Stimulated activated CD8-positive, alpha-beta memory T cell treated with anti-CD3 and anti-CD28 coated beads, Interleukin-7, amount 100 ng/mL, for 24 hours (primary cell): ENCODE results near the gene NXT2.
"Not testable (repeated sequence)": the region's sequence is repeated elsewhere in the genome, so short reads cannot be mapped to it uniquely, and the experiment has no call there.

Source experiments
- DNase-seq: peaks from one replicate; pipeline ENCODE4 v3.0.0-alpha.2; 2020; ENCODE audit warnings: low read depth

NXT2 gene

DNA sequence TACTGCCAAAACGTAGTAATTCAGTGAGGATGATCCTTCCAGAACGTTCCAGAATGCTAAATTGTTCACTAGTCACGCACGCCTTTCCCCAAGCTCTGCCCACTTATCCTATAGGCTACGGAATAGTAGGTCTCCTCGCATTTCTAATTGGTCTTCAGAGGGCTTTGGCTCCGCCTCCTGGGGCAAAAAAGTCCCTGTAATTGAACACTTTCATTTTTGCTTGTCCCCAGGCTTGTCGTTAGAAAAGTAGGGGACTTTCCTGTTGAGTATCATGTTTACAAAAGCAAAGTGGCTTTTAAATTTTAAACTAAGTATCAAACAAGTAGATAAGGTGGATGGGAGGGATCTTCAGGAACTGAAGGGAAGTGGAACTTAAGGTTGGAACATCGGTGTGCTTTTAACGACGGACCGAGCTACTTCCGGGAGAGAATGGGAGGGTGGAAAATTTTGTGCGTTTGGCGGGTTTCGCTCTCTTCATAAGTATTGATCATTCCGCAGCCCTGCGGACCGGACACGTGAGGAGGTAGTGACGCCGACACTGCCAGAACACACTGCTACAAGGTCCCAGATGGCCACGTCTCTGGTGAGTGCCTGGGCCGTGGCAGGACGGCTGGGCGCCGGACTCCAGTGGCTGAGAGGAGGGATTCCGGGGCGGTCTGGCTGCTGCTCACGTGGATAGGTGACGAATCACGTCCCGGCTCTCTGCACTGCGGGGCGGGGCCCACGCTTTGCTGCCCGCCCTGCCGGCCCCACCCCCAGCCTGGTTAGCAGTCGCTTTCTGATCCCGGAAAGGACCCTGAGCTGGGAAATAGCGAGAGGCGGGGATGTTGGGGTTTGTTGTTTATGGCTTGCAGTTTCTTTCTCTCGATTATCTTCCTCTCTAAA is at the start of gene NXT2:
Gene NXT2, plus strand, starts transcription at position 406 of the 885 bp plus-strand sequence. Its CDS starts 163 bp downstream, at position 569.
- DNase-seq = peak; percentile 58

DNA sequence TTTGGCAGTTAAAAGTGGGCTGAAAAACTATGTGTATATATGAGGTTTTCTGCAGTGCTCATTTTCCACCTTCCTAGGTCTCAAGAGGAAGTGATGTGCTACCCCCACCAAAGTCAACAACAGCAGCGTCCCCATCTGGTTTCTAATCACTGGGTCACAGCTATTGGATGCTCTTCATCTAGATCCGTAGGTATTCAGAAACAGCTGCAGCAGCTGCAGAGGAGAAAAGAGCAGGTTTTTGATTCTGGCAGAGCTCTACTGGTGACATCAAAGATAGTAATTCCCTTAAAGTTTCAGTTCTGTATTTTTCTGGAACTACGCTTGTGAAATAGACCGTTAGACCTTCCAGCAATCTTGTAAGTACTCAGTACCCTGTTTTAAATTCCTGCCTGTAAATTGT is 49.0 kb upstream of the NXT2 start:
- no peak for DNase-seq

DNA sequence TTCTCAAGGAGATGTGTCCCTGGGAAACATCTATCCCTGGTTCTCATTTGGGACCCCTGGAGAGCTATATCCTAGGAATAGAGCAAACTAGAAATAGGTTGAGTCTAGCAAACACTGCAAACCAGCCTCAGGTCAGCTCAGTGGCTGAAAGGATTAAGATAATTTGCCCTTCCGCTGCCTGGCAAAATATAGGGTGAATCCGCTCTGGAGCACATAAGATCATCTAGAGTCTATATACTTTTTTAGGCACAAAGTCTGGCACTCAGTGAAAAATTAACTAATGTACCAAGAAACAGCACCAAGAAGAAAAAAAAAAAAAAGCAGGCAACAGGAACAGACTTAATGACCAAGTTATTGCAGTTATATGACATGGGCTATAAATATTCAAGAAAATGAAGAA is 47.5 kb upstream of the NXT2 start:
- no peak for DNase-seq

- DNase-seq = no peak
Measured at GRCh38 chrX:109498434-109498833, 38.2 kb upstream of the NXT2 start.

DNA sequence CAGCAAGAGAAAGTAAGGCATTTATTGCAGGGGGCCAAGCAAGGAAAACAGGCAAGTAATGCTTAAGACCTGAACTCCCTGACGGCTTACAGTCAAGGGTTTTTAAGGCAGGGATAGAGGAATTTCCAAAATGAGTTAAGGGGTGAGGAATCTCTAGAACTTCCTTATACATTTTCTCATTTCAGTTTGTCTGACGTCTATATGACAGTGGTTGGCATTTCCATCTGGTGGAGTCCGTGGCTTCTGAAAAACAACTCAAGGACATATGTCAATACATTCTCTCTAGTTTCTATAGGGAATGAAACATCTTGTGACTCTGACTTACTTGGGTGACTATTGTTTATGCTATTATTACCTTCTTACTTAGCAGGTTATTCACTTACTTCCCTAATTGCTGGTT is 35.5 kb upstream of the NXT2 start:
- DNase-seq = no peak

- DNase-seq = no peak
Measured at GRCh38 chrX:109508915-109509314, 27.7 kb upstream of the NXT2 start.

GRCh38 chrX:109511113-109511512 is 25.5 kb upstream of the NXT2 start:
- DNase-seq = no peak

DNA sequence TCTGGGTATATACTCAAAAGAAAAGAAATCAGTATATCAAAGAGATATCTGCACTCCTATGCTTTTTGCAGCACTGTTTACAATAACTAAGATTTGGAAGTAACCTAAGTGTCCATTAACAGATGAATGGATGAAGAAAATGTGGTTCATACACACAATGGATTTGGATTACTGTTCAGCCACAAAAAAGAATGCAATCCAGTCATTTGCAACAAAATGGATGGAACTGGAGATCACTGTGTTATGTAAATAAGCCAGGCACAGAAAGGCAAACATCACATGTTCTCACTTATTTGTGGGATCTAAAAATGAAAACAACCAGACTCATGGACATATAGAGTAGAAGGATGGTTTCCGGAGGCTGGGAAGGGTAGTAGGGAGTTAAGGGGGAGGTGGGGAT is 17.6 kb upstream of the NXT2 start:
- no peak for DNase-seq

DNA sequence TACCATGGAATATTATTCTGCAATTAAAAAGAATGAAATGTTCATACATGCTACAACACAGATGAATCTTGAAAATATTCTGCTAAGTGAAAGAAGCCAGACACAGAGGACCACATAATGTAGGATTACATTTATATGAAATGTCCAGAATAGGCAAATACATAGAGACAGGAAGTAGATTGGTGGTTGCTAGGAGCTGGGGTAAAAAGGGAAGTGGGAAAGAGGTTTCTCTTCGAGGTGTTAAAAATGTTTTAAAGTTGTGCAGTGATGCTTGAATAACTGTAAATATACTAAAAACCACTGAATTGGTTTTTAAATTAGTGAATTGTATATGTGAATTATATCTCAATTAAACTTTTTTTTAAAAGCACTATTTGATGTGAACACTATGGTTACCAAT is 3.6 kb upstream of the NXT2 start:
- no peak for DNase-seq

DNA sequence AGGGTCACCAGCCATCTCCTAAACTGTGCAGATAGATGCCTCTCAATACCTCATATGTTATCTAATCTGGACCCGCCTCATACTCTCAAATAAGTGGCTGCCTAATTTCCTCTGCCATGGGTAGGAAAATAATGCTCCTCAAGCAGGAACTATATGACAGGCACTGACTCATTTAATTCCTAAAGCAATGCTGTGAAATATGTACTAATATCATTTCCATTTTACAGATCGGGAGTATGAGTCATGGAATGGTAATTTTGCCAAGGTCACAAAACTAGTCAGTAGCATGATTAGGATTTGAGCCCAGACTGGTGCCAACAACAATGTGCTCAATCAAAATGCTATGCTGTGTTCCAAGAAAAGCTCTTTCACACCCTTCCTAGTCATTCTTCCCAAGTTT is 3.0 kb upstream of the NXT2 start:
- DNase-seq = no peak

DNA sequence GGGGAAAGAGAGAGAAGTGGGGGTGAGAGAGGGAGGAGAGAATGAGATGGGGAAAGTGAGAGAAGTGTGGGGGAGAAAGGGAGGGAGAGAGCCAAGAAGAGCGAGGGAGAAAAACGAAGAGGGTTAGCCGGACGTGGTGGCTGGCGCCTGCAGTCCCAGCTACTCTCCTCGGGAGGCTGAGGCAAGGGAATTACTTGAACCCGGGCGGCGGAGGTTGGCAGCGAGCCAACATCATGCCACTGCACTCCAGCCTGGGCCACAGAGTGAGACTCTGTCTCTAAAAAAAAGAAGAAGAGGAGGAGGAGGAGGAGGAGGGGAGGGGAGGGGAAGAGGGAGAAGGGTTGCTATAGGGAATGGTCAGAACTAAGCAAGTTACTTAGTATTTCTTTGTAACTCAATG is 1.7 kb upstream of the NXT2 start:
- no peak for DNase-seq

- no peak for DNase-seq
Measured at GRCh38 chrX:109535578-109535977, 1.1 kb upstream of the NXT2 start.

GRCh38 chrX:109537324-109537665 is 651 bp downstream of the NXT2 start:
- DNase-seq = no peak

DNA sequence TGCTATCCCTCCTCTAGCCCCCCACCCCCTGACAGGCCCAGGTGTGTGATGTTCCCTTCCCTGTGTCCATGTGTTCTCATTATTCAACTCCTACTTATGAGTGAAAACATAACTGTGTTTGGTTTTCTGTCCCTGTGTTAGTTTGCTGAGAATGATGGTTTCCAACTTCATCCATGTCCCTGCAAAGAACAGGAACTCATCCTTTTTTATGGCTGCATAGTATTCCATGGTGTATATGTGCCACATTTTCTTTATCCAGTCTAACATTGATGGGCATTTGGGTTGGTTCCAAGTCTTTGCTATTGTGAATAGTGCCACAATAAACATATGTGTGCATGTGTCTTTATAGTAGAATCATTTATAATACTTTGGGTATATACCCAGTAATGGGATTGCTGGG is 2.4 kb downstream of the NXT2 start:
- DNase-seq = not testable (repeated sequence)

GRCh38 chrX:109553862-109554261 is 17.2 kb downstream of the NXT2 start:
- DNase-seq = no peak

DNA sequence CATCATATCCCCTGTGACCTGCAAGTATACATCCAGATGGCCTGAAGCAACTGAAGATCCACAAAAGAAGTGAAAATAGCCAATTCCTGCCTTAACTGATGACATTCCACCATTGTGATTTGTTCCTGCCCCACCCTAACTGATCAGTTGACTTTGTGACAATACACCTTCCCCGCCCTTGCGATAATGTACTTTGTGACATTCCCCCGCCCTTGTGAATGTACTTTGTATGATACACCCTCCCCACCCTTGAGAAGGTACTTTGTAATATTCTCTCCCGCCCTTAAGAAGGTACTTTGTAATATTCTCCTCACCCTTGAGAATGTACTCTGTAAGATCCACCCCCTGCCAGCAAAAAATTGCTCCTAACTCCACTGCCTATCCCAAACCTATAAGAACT is 39.4 kb downstream of the NXT2 start:
- DNase-seq = not testable (repeated sequence)

- DNase-seq = no peak
Measured at GRCh38 chrX:109577055-109577454, 40.4 kb downstream of the NXT2 start.

DNA sequence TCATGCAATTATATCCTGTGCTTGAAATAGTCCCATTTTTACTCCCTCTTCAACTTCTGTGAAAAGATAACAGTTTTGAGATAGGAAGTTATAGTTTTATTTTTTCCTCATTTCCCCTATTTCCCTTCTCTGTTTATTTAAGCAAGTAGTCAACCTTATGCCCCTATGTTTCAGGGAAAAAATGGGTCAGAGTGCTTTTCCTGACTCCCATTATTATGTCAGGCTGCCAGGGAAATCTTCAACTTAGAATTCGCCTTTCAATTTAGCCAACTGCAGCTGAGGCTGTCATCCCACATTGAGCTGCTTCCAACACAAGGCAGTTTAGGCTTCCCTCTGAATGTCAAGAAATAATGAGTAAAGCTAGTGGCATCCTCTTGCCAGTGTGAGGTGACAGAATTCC is 42.3 kb downstream of the NXT2 start:
- no peak for DNase-seq

- no peak for DNase-seq
Measured at GRCh38 chrX:109585488-109585887, 48.8 kb downstream of the NXT2 start.

- no peak for DNase-seq
Measured at GRCh38 chrX:109590176-109590575, 53.5 kb downstream of the NXT2 start.
